SK-N-DZ (cell line): Measurements from ENCODE around the gene GRB7.

ENCODE experiments used
- DNase-seq: peaks from one replicate; pipeline ENCODE4 v3.0.0-alpha.2; 2015; ENCODE audit warnings: low spot score

Gene GRB7

GRCh38 chr17:39772415-39772814 is 34.7 kb downstream of the GRB7 start:
- DNase-seq = no peak

DNA sequence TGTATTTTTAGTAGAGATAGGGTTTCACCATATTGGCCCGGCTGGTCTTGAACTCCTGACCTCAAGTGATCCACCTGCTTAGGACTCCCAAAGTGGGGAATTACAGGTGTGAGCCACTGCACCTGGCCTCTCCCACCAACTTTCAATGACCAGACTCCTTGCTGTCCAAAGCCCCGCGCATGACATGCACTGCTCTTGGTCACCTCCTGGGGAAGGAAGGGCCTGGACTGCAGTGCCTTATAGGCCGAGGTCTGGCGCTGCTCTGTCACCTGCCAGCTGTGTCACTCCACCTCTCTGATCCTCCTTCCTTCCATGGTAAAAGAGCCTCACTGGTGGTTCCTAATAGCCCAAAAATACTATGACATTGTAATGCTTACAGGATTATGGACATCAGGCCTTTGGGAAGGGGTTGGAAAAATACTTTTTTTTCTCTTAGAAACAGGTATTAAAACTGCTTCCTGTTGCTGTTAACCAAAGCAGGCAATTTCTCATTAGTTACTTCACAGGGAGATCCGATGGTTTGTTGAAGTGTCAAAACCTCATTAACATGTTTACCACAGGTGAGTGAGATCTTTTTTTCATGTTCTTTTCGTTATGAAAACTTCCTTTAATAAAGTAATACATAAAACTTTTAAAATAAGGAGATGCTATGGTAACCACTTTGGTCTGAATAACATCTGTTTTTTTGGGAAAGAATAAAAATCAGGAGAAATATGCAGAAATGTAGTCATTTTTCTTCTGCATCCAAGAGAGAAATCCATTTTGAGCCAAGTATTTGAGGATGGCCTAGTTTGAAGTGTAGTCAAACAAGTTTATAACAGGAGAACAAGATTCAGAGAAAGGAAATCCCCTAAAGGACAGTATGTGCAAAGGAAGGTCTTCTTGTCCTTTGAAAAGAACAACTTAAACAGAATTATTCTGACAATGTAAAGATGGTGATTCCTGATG is 35.5 kb downstream of the GRB7 start:
- DNase-seq = no peak

DNA sequence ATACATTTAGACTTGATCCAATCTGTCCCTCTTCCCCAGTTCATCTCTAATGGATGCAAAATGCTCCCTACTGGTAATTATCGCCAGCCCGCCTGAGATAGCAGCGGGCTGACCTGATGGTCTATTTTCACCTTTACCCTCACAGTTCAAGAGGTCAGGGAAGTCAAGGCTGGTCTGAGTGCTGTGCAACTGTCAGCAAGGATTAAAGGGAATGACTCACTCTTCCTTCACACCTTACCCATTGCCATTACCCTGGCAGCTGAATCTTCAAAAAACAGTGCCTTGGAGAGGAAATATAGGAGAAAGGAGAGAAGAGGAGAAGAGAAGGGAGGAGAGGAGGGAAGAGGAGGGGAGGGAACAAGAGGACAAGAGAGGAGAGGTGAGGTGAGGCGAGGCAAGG is 36.3 kb downstream of the GRB7 start:
- no peak for DNase-seq

DNA sequence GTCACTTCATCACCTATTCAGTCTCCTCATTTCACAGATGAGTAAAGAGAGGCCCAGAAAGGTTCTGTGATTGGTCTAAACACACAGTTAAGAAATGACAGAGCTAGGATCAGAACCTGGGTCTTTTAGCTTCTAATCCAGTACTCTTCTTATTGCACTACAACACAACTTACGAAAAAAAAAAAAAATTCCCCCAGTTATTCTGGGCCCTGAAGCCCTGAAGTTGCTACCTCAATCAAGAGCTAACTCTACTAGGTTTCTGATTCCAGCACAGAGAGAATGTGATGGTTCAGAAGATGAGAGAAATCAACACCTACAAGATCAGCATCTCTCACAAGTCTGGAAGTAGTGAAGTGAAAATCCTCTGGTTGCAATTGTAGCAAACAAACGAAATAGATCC is 37.3 kb downstream of the GRB7 start:
- no peak for DNase-seq

- no peak for DNase-seq
Measured at GRCh38 chr17:39776252-39776651, 38.5 kb downstream of the GRB7 start.

- DNase-seq = no peak
Measured at GRCh38 chr17:39777534-39778365, 40.0 kb downstream of the GRB7 start.

DNA sequence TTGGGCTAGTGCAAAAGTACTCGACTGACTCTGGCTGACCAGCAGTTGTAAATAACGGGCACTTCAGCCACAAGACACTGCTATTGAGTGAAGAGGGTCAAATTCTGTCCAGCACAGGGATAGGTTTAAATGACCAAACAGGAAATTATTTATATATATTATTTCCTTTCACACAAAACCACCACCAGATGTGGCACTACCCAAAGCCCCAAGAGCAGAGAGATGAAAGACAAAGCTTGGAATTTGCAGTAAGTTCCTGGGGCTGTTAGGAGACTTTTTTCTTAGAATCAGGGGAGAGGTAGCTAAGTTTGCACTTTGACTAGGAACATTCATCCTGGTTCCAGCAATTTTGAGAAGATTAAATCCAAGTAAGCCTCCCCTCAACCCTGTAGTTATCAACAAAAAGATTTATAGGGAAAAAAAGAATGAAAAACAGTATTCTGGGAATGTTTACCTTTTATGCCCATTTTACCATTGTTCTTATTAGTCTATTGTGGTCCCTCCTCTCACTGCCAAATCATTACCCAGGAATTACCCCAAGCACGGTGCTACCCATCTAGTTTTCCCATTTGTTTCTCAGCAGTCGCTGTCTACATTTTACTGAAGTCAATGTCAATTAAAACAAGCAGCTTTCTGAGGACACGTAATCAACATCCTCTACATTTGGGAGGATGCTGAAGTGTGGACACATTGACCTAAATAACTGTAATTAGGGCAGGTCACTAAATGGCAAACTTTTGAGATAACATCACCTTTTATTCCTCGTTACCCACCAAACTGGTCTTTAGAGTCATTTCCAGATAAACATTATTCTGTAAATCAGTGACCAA is 43.5 kb downstream of the GRB7 start:
- DNase-seq = no peak

DNA sequence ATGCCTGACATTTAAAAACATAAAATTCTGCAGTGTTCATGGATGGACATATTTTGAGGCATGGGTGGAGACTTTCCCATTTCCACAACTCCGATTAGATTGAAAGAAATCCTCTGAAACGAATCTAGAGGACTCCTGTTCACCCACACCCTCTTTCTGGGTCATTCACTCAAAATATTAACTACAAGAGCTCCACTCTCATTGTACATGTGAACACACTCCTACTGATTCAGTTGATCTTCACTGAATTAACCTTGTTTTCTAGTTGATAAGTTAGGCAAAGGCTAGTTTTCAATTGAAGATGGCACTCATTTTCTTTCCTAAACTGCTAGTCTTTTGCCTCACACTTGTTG is 44.1 kb downstream of the GRB7 start:
- no peak for DNase-seq

DNA sequence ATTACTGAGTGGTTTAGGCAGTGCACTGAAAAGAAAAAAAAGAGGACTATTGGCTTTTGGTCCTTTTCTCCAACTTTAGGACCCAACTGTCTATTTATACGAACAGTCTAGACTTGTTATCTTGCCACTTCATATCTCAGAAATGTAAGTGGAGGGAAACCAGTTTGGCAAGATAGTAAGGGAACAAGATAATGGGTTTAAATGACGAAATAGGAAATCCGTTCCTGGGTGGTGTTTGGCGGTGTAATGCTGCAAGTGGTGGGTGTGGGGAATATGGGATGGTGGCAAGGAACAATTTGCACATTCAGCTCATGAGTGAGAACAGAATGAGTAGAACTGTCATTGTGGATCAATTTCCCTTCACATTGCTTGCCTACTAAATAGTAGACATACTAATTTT is 44.7 kb downstream of the GRB7 start:
- no peak for DNase-seq

DNA sequence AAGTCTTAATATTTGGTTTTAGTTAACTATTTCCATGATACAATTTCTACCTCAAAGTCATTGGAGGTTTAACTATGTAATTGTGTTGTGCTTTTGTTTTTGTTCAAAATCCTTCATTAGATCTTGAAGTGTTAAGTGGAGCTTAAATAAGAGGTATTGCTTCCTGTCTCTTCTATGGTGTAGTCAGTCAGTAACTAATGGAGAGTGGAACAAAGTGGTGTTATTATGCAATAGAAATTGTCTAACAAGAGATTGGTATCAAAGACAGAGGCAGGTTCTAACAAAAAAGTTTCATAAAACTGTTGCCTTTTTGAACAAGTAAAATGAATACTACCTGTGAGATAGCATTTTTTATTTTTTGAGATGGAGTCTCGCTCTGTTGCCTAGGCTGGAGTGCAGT is 45.2 kb downstream of the GRB7 start:
- no peak for DNase-seq

DNA sequence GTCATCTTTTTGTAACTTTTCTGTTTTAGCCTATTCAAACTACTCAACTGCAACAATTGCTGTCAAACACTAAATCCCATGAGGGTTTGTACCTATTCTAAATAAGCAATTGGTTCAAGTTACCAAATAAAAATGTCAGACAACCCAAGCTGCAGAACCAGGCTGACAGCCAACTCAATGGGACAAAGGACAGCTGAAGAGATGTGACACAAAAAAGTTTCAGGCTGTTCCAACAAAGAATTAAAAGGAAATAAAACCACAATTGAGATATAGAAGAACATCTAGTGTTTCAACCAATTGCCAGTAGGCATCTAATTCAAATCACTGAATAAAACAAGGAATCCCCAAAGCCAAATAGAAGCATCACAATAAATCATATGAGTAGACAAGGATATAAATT is 49.3 kb downstream of the GRB7 start:
- no peak for DNase-seq

- no peak for DNase-seq
Measured at GRCh38 chr17:39787743-39788484, 50.2 kb downstream of the GRB7 start.

- no peak for DNase-seq
Measured at GRCh38 chr17:39791111-39791992, 53.6 kb downstream of the GRB7 start.

- DNase-seq = no peak
Measured at GRCh38 chr17:39792526-39793221, 54.9 kb downstream of the GRB7 start.

DNA sequence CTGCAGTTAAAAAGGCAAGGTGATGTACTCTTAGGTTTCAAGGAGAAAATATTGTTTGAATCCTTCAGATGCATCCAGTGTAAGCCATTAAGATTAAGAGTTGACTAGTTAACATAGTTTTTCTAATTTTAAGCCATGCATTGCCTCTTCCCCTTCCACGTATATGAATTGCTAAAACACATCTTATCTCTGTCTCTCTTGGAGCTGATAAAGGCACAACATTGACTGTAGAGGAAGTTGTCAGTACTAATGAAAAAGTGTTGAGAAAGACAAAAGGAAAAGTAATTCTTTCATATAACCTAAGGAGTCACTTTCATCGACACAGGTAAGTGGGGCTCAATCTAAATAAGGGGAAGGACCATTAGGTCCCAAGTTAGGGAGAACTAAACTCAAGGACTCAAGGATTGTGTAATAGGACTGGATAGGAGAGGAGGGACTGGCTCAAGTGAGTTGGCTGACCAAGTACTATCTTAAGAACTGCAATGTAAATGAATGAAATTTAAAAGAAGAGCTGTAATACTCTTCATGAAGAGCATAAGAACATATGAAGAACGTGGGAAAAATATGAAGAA is 55.6 kb downstream of the GRB7 start:
- DNase-seq = no peak

- DNase-seq = no peak
Measured at GRCh38 chr17:39794249-39794970, 56.7 kb downstream of the GRB7 start.
